Right forelimb (tissue), 1 donor: ENCODE measurements around the gene TTLL12.

ENCODE experiments used
- DNase-seq: peaks from one replicate; pipeline ENCODE4 v3.0.0-alpha.2; 2018

Gene TTLL12

DNA sequence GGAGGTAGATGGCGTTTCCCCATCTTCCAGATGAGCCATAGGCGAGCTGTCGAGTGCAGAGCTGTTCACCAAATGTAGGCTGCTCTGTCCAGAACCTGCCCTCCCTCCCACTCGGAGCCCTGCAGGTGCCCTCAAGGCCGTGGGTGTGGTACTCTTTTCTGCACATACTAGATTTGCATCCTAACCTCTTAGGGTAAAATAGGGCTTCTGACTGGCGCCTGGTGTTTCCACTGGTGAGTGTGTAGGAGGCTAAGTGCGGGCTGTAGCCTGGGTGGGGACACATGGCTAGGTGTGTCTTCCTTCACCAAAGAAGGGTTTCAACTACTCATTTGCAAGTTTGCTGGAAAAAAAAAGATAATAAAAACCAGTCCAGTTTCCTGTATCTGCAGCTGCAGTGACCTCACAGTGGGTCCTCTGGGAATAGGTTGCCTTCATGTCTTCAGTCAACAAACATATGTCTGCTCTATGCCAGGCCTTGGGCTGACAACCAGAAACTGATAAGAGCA, 67.9 kb downstream of the TTLL12 start:
- DNase-seq = no peak

DNA sequence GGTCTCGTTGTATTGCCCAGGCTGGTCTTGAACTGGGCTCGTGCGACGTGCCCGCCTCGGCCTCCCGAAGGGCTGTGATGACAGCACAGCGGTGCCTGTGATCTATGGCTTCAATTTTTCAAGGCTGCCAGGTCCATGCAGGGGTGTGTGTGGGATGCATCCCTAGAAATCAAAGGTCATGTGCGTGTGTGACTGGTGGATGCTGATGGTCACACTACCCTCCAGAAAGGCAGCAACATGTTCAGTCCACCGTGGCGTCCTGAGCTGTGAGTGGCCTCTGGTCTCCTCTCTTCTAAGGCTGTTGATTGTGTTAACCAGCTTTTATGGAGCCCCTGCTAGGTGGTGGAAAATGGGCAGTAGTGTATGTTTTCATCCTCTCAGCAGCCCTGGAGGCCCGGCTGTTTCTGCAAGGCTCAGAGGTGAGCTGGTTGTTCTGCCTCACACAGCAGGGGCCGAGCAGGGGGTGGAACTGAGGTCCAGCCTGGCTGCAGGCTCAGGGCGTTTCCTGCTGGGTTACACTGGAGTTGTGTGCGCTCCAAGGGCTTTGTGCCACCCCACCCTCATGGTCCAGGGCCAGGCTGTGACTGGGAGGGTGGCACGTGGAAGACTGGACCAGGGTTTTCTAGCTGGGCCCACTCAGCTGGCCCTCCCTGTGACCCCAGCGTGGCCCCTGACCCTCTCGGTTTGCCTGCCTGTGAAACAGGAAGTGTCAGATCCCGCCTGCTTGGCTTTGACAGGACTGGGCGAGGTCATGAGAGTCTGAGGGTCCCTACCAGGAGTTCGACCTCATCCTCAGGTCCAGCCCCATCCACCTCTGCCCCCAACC, 68.7 kb downstream of the TTLL12 start:
- no peak for DNase-seq

DNA sequence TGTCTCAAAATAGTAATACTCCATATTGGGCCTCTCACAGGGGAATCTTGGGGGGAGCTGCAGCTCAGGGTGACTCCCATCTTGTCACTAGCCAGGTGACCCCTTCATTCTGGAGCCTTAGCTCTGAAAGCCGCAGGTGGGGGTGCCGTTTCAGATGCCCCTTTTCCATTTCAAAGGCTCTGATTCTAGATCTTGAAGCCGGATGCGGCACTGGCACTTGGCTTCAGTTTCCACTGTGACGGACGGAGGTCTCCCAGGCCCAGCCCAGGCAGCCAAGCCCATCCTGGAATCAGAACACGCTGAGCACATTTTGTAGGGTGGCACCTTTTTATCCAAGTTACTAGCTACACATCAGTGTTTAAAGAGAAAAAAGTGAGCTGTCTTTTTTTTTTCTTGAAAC, 70.0 kb downstream of the TTLL12 start:
- no peak for DNase-seq
